Activated CD8-positive, alpha-beta memory T cell treated with anti-CD3 and anti-CD28 coated beads for 24 hours (primary cell): ENCODE data around the gene ZNF780B.

Experiments used
- DNase-seq: peaks from one replicate; pipeline ENCODE4 v3.0.0-alpha.2; 2020

ZNF780B gene

GRCh38 chr19:40035996-40036395 lies 20.0 kb downstream of the ZNF780B start:
- no peak for DNase-seq

- DNase-seq, result no peak
Measured at GRCh38 chr19:40033989-40034560, 22.0 kb downstream of the ZNF780B start.

- no peak for DNase-seq
Measured at GRCh38 chr19:40026597-40026970, 29.4 kb downstream of the ZNF780B start.

GRCh38 chr19:40025938-40026596 lies 30.0 kb downstream of the ZNF780B start:
- no peak for DNase-seq

GRCh38 chr19:40023969-40024368 lies 32.1 kb downstream of the ZNF780B start:
- no peak for DNase-seq

- DNase-seq, result no peak
Measured at GRCh38 chr19:40013991-40014390, 42.0 kb downstream of the ZNF780B start.

GRCh38 chr19:40009674-40010073 lies 46.4 kb downstream of the ZNF780B start:
- DNase-seq, result no peak

- no peak for DNase-seq
Measured at GRCh38 chr19:40006273-40006691, 49.7 kb downstream of the ZNF780B start.

- no peak for DNase-seq
Measured at GRCh38 chr19:40005691-40006272, 50.2 kb downstream of the ZNF780B start.

GRCh38 chr19:39998501-39998900 lies 57.5 kb downstream of the ZNF780B start:
- DNase-seq, result no peak

- DNase-seq, result no peak
Measured at GRCh38 chr19:39997638-39998216, 58.3 kb downstream of the ZNF780B start.

GRCh38 chr19:39996811-39997637 lies 59.0 kb downstream of the ZNF780B start, which contains the start of gene ZNF546:
ZNF546 (plus strand) TSS chr19:39997060; CDS start chr19:39998327, 1,267 bp downstream.
- peak; percentile 95 for DNase-seq

- DNase-seq, result no peak
Measured at GRCh38 chr19:39996218-39996810, 59.7 kb downstream of the ZNF780B start.

- DNase-seq, result no peak
Measured at GRCh38 chr19:39995794-39996193, 60.2 kb downstream of the ZNF780B start.

GRCh38 chr19:39994361-39994760 lies 61.7 kb downstream of the ZNF780B start:
- no peak for DNase-seq

GRCh38 chr19:39993605-39994004 lies 62.4 kb downstream of the ZNF780B start:
- no peak for DNase-seq

- DNase-seq, result no peak
Measured at GRCh38 chr19:39987596-39987995, 68.4 kb downstream of the ZNF780B start.

- no peak for DNase-seq
Measured at GRCh38 chr19:39987167-39987566, 68.9 kb downstream of the ZNF780B start.

- no peak for DNase-seq
Measured at GRCh38 chr19:39986643-39987042, 69.4 kb downstream of the ZNF780B start.

- DNase-seq, result no peak
Measured at GRCh38 chr19:39983695-39984300, 72.2 kb downstream of the ZNF780B start.

- DNase-seq, result no peak
Measured at GRCh38 chr19:39982883-39983282, 73.1 kb downstream of the ZNF780B start.
